Measurements from ENCODE around the gene SYNDIG1. TPM values are rescaled to one million over a fixed set of nuclear protein-coding genes. Genes with fewer than 3 reads are reported as not detected.

The SYNDIG1 gene
- total RNA-seq, 1 donor: not detected

DNA sequence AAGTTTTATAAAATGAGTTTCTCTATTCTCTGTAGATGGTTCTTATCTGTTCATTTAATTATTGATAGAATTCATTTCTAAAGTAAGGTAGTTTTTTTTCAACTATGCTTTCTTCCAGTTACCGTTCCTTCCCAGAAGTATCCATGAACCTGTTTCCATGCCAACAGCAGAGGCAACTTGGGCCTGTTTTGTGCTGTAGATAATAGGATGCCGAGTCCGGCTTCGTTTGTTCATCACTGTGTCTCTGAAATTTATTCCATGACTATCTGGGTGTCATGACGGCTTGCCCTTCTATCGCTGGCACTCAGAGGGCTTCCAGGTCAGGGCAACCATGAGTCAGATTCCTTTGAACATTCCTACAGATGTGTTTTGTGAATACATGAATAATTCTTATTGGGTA, 190.4 kb downstream of the SYNDIG1 start:
- DNase-seq (ENCODE audit: low read depth): no peak
- TF ChIP-seq CTCF (IDR thresholded peaks at IDR 0.05; ENCODE audit: insufficient read depth, low read depth, low read length): no peak
- H3K4me3 ChIP-seq (ENCODE audit: low read depth, low read length): no peak overlapping the region

GRCh38 chr20:24660651-24661050, 191.2 kb downstream of the SYNDIG1 start:
- DNase-seq (ENCODE audit: low read depth): no peak
- no peak for TF ChIP-seq CTCF (IDR thresholded peaks at IDR 0.05; ENCODE audit: insufficient read depth, low read depth, low read length)
- H3K4me3 ChIP-seq (ENCODE audit: low read depth, low read length): no peak overlapping the region

- no peak for DNase-seq (ENCODE audit: low read depth)
- TF ChIP-seq CTCF (IDR thresholded peaks at IDR 0.05; ENCODE audit: insufficient read depth, low read depth, low read length): no peak
- H3K4me3 ChIP-seq (ENCODE audit: low read depth, low read length): no peak overlapping the region
Measured at GRCh38 chr20:24661255-24661654, 191.8 kb downstream of the SYNDIG1 start.

- H3K4me3 ChIP-seq (ENCODE audit: low read depth, low read length): no peak overlapping the region
- DNase-seq (ENCODE audit: low read depth): no peak
- TF ChIP-seq CTCF (IDR thresholded peaks at IDR 0.05; ENCODE audit: insufficient read depth, low read depth, low read length): no peak
Measured at GRCh38 chr20:24662322-24662721, 192.9 kb downstream of the SYNDIG1 start.

DNA sequence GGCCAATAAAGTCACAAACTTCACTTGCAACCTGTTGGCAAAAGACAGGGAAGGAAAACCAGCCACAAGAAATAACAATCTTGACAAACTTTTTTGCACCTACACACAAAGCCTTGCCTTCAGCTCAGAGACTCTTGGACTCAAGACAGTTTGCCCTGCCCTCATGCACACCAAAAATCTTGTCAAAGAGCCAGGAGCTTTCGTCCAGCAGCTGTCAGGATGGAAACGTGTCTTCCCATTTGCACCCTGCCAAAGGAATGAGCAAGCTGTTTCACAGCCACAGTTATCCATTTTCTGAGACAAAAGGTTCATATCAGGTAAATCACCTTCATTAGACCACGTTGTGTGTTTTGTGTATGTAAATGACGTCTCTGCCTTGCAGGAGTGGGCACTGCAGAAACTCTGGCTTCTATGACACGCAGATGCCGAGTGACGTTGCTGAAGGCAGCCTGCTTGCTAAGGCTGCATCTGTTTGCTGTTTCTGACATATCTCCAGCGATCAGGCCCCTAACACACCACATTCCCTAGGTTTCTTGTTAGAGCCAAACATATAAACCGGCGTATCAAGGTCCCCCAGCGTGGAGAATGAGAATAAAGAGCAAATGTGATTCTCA, 193.4 kb downstream of the SYNDIG1 start:
- no peak overlapping the region for H3K4me3 ChIP-seq (ENCODE audit: low read depth, low read length)
- TF ChIP-seq CTCF (IDR thresholded peaks at IDR 0.05; ENCODE audit: insufficient read depth, low read depth, low read length): no peak
- peak; percentile 15 for DNase-seq (ENCODE audit: low read depth)

- H3K4me3 ChIP-seq (ENCODE audit: low read depth, low read length): no peak overlapping the region
- no peak for TF ChIP-seq CTCF (IDR thresholded peaks at IDR 0.05; ENCODE audit: insufficient read depth, low read depth, low read length)
- no peak for DNase-seq (ENCODE audit: low read depth)
Measured at GRCh38 chr20:24663496-24663895, 194.1 kb downstream of the SYNDIG1 start.

All from fibroblast of villous mesenchyme (primary cell).